WTC11 (cell line): ENCODE results near the gene PRPF31. TPM values are rescaled to one million over a fixed set of nuclear protein-coding genes. Genes with fewer than 3 reads are reported as not detected.

Source experiments
- ATAC-seq: fragments of 200-7000 bp; cut with Tn5 transposase; 2 replicates; pipeline ENCODE4 v1.10.0; 2021; ENCODE audit warnings: mild to moderate bottlenecking, moderate library complexity
- CTCF ChIA-PET: fragments of 300-600 bp; sonication (Branson Sonifier 250); formaldehyde crosslinking; loops from one replicate; lab custom pipeline; 2021; ENCODE audit warnings: antibody characterized with exemption; lab: Charles Lee
- POLR2A ChIA-PET: fragments of 350-600 bp; sonication (Branson Sonifier 250); formaldehyde crosslinking; loops from one replicate; lab custom pipeline; 2021; ENCODE audit warnings: antibody characterized with exemption; lab: Charles Lee
- DNase-seq: peaks from one replicate; pipeline ENCODE4 v3.0.0; 2021; ENCODE audit warnings: low spot score
- H3K27ac Mint-ChIP-seq: 2 replicates; pipeline ENCODE4 v1.8.0; 2021; ENCODE audit warnings: mixed read lengths
- H3K27me3 Mint-ChIP-seq: 2 replicates; pipeline ENCODE4 v1.8.0; 2021; ENCODE audit warnings: low read depth, mild to moderate bottlenecking, moderate library complexity, mixed read lengths
- H3K36me3 Mint-ChIP-seq: 2 replicates; pipeline ENCODE4 v1.8.0; 2021; ENCODE audit warnings: mixed read lengths
- H3K4me1 Mint-ChIP-seq: 2 replicates; pipeline ENCODE4 v1.8.0; 2022; ENCODE audit warnings: mixed read lengths
- H3K4me3 Mint-ChIP-seq: 2 replicates; pipeline ENCODE4 v1.8.0; 2021; ENCODE audit warnings: mild to moderate bottlenecking, moderate library complexity, mixed read lengths
- H3K9me3 Mint-ChIP-seq: 2 replicates; pipeline ENCODE4 v1.8.0; 2021; ENCODE audit warnings: mixed read lengths
- AFF4 ChIP-seq: sonication (generic); formaldehyde crosslinking; IDR thresholded peaks from 2 replicates; pipeline ENCODE4 v1.8.1; 2023; ENCODE audit warnings: mild to moderate bottlenecking, missing genetic modification reagents, borderline replicate concordance
- ATF3 ChIP-seq: sonication (generic); formaldehyde crosslinking; conservative IDR thresholded peaks from 2 replicates; pipeline ENCODE4 v1.8.1; 2022; ENCODE audit warnings: mild to moderate bottlenecking, missing genetic modification reagents
- ATF6 ChIP-seq: sonication (generic); formaldehyde crosslinking; IDR thresholded peaks from 2 replicates; pipeline ENCODE4 v1.8.1; 2023; ENCODE audit warnings: mild to moderate bottlenecking, missing genetic modification reagents
- EMX1 ChIP-seq: fragments of 250-450 bp; sonication (Bioruptor Pico); IDR thresholded peaks from 2 replicates; pipeline ENCODE4 v1.8.0; 2021; ENCODE audit warnings: mild to moderate bottlenecking
- ESRRA ChIP-seq: sonication (generic); formaldehyde crosslinking; IDR thresholded peaks from 2 replicates; pipeline ENCODE4 v1.8.1; 2022; ENCODE audit warnings: mild to moderate bottlenecking, missing genetic modification reagents, borderline replicate concordance
- FOXJ3 ChIP-seq: sonication (generic); formaldehyde crosslinking; IDR thresholded peaks from 2 replicates; pipeline ENCODE4 v1.9.0; 2021; ENCODE audit warnings: missing genetic modification reagents, mild to moderate bottlenecking, borderline replicate concordance
- MLX ChIP-seq: sonication (generic); formaldehyde crosslinking; IDR thresholded peaks from 2 replicates; pipeline ENCODE4 v1.8.1; 2023; ENCODE audit warnings: mild to moderate bottlenecking, missing genetic modification reagents, moderate library complexity
- MYBL2 ChIP-seq: sonication (generic); formaldehyde crosslinking; IDR thresholded peaks from 2 replicates; pipeline ENCODE4 v1.8.1; 2023; ENCODE audit warnings: mild to moderate bottlenecking, moderate library complexity, missing genetic modification reagents
- NFYB ChIP-seq: sonication (generic); formaldehyde crosslinking; conservative IDR thresholded peaks from 2 replicates; pipeline ENCODE4 v1.8.0; 2022; ENCODE audit warnings: low read depth, missing genetic modification reagents
- NR2C2 ChIP-seq: sonication (generic); formaldehyde crosslinking; IDR thresholded peaks from 2 replicates; pipeline ENCODE4 v1.8.0; 2022; ENCODE audit warnings: mild to moderate bottlenecking, missing genetic modification reagents
- NR3C1 ChIP-seq: sonication (generic); formaldehyde crosslinking; conservative IDR thresholded peaks from 2 replicates; pipeline ENCODE4 v1.8.1; 2023; ENCODE audit warnings: low read depth, mild to moderate bottlenecking, missing genetic modification reagents
- PREB ChIP-seq: sonication (generic); formaldehyde crosslinking; IDR thresholded peaks from 2 replicates; pipeline ENCODE4 v1.8.1; 2022; ENCODE audit warnings: mild to moderate bottlenecking, missing genetic modification reagents, moderate library complexity, borderline replicate concordance
- USF2 ChIP-seq: sonication (generic); formaldehyde crosslinking; IDR thresholded peaks from 2 replicates; pipeline ENCODE4 v1.8.1; 2023; ENCODE audit warnings: mild to moderate bottlenecking, missing genetic modification reagents, moderate library complexity
- ZBTB43 ChIP-seq: sonication (generic); formaldehyde crosslinking; IDR thresholded peaks from 2 replicates; pipeline ENCODE4 v1.8.1; 2023; ENCODE audit warnings: mild to moderate bottlenecking, missing genetic modification reagents
- ZNF219 ChIP-seq: sonication (generic); formaldehyde crosslinking; IDR thresholded peaks from 2 replicates; pipeline ENCODE4 v1.8.0; 2023; ENCODE audit warnings: missing genetic modification reagents, mild to moderate bottlenecking, borderline replicate concordance
- ZNF317 ChIP-seq: sonication (generic); formaldehyde crosslinking; IDR thresholded peaks from 2 replicates; pipeline ENCODE4 v1.8.1; 2023; ENCODE audit warnings: low read depth, mild to moderate bottlenecking, moderate library complexity, missing genetic modification reagents, borderline replicate concordance
- ZSCAN18 ChIP-seq: fragments of 250-450 bp; sonication (Bioruptor Pico); IDR thresholded peaks from 2 replicates; pipeline ENCODE4 v2.1.2; 2022; ENCODE audit warnings: mild to moderate bottlenecking, moderate library complexity
- total RNA-seq: library from RNA; stranded (reverse); gene quantifications from 3 replicates; pipeline ENCODE4 v1.2.3, GENCODE V29; 2021

Gene PRPF31
- total RNA-seq, 1 experiment from 2014 or later = 92.8 TPM

- TF ChIP-seq ZSCAN18 (no peak), USF2 (CRISPR knock-in tag) (peak; percentile 42; the same call in 1 of the 2 replicates), NR2C2 (CRISPR knock-in tag) (no peak), AFF4 (CRISPR knock-in tag) (no peak), ZNF317 (CRISPR knock-in tag) (no peak), ATF6 (no peak), ZNF219 (CRISPR knock-in tag) (no peak)
Observed at GRCh38 chr19:54114340-54115108, 1.0 kb upstream of the PRPF31 start (continued).

- peaks cover 8% of the 10 kb centered on the region for H3K4me1 Mint-ChIP-seq
- POLR2A ChIA-PET = no interaction called here
- DNase-seq = no peak
- TF ChIP-seq ZBTB43 (CRISPR knock-in tag) (no peak), PREB (CRISPR knock-in tag) (no peak), MYBL2 (CRISPR knock-in tag) (no peak), EMX1 (CRISPR knock-in tag) (no peak), ESRRA (CRISPR knock-in tag) (no peak), MLX (CRISPR knock-in tag) (no peak), ATF3 (CRISPR knock-in tag) (no peak), FOXJ3 (CRISPR knock-in tag) (no peak), NR3C1 (no peak), NFYB (no peak)
- TF ChIP-seq, all 79 proteins: peak for 0
- Mint-ChIP-seq H3K27ac (no peak overlapping the region), H3K36me3 (peaks cover 58% of the 10 kb centered on the region), H3K27me3 (no peaks in the 10 kb centered on the region), H3K9me3 (no peaks in the 10 kb centered on the region), H3K4me3 (no peak overlapping the region)
- CTCF ChIA-PET = no interaction called here
- ATAC-seq = no peak
Observed at GRCh38 chr19:54121259-54121658, 5.7 kb downstream of the PRPF31 start.
